ENCODE measurements around the gene UNC119B. TPM values are rescaled to one million over a fixed set of nuclear protein-coding genes. Genes with fewer than 3 reads are reported as not detected.

UNC119B gene
- total and polyA plus RNA-seq, 2 experiments from 2014 or later, result 10.9 to 26.0 TPM

- Histone ChIP-seq H3K27me3 (no peaks in the 10 kb centered on the region), H2AFZ (no peak overlapping the region), H3K36me3 (replicated peaks; ENCODE audit: insufficient read depth, low read depth) (no peaks in the 10 kb centered on the region), H3K9me3 (ENCODE audit: low read depth) (no peaks in the 10 kb centered on the region), H3K4me3 (no peak overlapping the region), H3K4me1 (ENCODE audit: insufficient read depth) (no peaks in the 10 kb centered on the region), H4K20me1 (ENCODE audit: insufficient read depth, poor library complexity, severe bottlenecking) (no peaks in the 10 kb centered on the region), H3K4me2 (no peak overlapping the region), H3K9me2 (replicated peaks; ENCODE audit: insufficient read depth) (no peaks in the 10 kb centered on the region), H3K79me2 (no peaks in the 10 kb centered on the region), H3K27ac (no peak overlapping the region)
- no peak for DNase-seq (ENCODE audit: low spot score)
- WGBS (ENCODE audit: low lambda C conversion rate, missing lambda C conversion rate), result 59% methylated on average over 7 of the region's 7 CpGs
- no peak for TF ChIP-seq EZH2 (IDR thresholded peaks at IDR 0.05; ENCODE audit: borderline replicate concordance)
- TF ChIP-seq CTCF (IDR thresholded peaks at IDR 0.05; ENCODE audit: poor library complexity), result no peak
- no peak for TF ChIP-seq EZH2phosphoT487 (IDR thresholded peaks at IDR 0.05; ENCODE audit: low read depth, severe bottlenecking, unreplicated experiment)
These were observed 32.3 kb upstream of the UNC119B start for GRCh38 chr12:120677765-120678473.

- no peak overlapping the region for H3K27ac ChIP-seq
- no peaks in the 10 kb centered on the region for H3K27me3 ChIP-seq
- no peaks in the 10 kb centered on the region for H4K20me1 ChIP-seq (ENCODE audit: insufficient read depth, poor library complexity, severe bottlenecking)
- 86% methylated on average over 8 of the region's 8 CpGs for whole genome bisulfite sequencing (ENCODE audit: low lambda C conversion rate, missing lambda C conversion rate)
- no peaks in the 10 kb centered on the region for H3K9me2 ChIP-seq (replicated peaks; ENCODE audit: insufficient read depth)
- TF ChIP-seq EZH2 (IDR thresholded peaks at IDR 0.05; ENCODE audit: borderline replicate concordance) (no peak), EZH2phosphoT487 (IDR thresholded peaks at IDR 0.05; ENCODE audit: low read depth, severe bottlenecking, unreplicated experiment) (no peak), CTCF (IDR thresholded peaks at IDR 0.05; ENCODE audit: poor library complexity) (no peak)
- no peak overlapping the region for H3K4me2 ChIP-seq
- H3K4me3 ChIP-seq, result no peak overlapping the region
- no peaks in the 10 kb centered on the region for H3K4me1 ChIP-seq (ENCODE audit: insufficient read depth)
- no peak overlapping the region for H2AFZ ChIP-seq
- no peak for DNase-seq (ENCODE audit: low spot score)
- no peaks in the 10 kb centered on the region for H3K79me2 ChIP-seq
- no peaks in the 10 kb centered on the region for H3K36me3 ChIP-seq (replicated peaks; ENCODE audit: insufficient read depth, low read depth)
- H3K9me3 ChIP-seq (ENCODE audit: low read depth), result no peaks in the 10 kb centered on the region
These were observed 31.7 kb upstream of the UNC119B start for GRCh38 chr12:120678572-120678971.

DNA sequence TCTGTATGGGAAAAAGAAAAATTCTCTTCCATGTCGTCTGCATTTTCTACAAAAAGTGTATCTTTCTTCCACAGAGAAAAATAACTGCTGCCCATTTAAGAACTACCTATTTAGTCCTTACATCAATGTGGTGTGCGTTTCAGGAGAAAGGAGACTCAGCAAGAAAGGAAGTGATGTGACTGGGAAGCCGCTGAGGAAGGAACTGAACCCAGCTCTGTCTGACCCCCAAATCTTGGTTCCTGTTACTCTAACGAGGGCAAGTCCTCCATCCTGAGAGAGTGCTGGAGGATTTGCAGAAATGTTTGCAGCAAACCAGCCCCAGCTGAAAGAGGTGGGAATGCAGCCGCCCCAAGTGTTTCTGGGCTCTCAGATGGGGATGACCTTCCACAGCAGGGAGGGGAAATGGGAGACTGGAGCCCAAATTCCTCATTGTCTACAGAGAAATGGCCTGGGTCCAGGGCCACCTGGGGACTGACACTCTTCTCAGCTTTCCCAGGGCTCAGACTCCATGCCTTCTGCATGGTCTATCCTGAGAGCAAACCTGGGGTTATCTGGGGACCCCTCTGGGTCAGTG is 30.0 kb upstream of the UNC119B start:
- no peak overlapping the region for H3K4me2 ChIP-seq
- no peak overlapping the region for H3K27ac ChIP-seq
- no peak overlapping the region for H3K4me3 ChIP-seq
- no peaks in the 10 kb centered on the region for H4K20me1 ChIP-seq (ENCODE audit: insufficient read depth, poor library complexity, severe bottlenecking)
- H3K79me2 ChIP-seq, result no peaks in the 10 kb centered on the region
- H3K4me1 ChIP-seq (ENCODE audit: insufficient read depth), result no peaks in the 10 kb centered on the region
- H3K36me3 ChIP-seq (replicated peaks; ENCODE audit: insufficient read depth, low read depth), result no peaks in the 10 kb centered on the region
- no peak for DNase-seq (ENCODE audit: low spot score)
- no peaks in the 10 kb centered on the region for H3K9me3 ChIP-seq (ENCODE audit: low read depth)
- no peak for TF ChIP-seq CTCF (IDR thresholded peaks at IDR 0.05; ENCODE audit: poor library complexity)
- TF ChIP-seq EZH2phosphoT487 (IDR thresholded peaks at IDR 0.05; ENCODE audit: low read depth, severe bottlenecking, unreplicated experiment), result no peak
- TF ChIP-seq EZH2 (IDR thresholded peaks at IDR 0.05; ENCODE audit: borderline replicate concordance), result no peak
- 74% methylated on average over 5 of the region's 5 CpGs for WGBS (ENCODE audit: low lambda C conversion rate, missing lambda C conversion rate)
- no peaks in the 10 kb centered on the region for H3K27me3 ChIP-seq
- H2AFZ ChIP-seq, result no peak overlapping the region
- H3K9me2 ChIP-seq (replicated peaks; ENCODE audit: insufficient read depth), result no peaks in the 10 kb centered on the region
